NK-92 (cell line): ENCODE data around the gene SFTPD.
"Not testable (repeated sequence)": the region's sequence is repeated elsewhere in the genome, so short reads cannot be mapped to it uniquely, and the experiment has no call there.

Source experiments
- DNase-seq: peaks from one replicate; lab custom pipeline; 2025; ENCODE audit not compliant: unreplicated experiment; lab: John Stamatoyannopoulos, UW

Gene SFTPD

DNA sequence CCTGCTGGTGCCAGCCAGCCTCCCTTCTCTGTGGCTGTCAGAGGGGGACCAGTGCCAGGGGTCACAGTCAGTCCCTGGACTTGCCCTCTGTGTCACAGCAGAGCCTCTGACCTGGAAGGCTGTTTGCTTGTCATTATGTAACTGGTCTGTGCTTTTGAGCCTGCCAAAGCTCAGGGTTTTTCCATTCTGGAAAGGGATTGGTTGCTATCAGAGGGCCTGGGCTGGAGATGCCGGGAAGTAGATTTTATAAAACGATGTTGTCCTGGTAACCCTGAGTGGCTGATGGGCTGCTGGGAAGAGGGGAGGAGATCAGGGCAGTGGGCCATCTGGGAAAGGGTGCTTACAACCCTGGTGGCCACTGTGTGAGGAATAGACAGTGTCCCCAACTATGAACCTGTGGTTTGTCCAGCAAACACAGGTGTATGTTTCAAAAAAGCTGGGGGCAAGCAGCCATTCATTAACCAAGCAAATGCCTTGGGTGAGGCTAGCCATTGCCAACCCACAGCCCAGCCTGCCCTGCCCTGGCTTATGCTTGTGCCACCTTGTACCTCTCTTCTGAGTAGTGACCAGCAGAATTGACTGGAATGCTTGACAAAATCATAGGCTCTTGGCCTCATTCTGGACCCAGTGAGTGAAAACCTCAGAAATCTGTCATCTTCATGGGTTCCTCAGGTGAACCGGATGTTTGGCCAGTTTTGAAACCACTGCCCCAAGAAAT, 21.6 kb downstream of the SFTPD start:
- no peak for DNase-seq

DNA sequence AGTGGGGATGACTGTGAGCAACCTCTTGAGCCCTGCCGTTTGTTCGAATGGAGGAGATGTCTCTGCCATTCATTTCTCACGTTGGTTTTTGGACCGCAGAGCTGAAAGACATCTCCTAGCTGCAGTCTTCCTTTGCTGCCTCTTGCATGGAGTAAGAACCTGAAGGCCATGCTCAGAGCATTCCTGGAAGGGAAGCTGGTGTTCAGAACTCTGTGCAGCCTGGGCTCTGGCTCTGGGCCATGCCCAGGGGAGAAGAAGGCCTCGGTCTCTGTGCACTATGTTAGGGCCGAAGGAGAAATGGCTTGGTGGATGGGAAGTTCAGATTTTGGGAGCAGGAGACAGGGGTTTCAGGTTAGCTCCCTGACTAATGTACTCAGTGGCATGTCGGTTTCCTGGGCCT, 22.9 kb downstream of the SFTPD start:
- DNase-seq: no peak

DNA sequence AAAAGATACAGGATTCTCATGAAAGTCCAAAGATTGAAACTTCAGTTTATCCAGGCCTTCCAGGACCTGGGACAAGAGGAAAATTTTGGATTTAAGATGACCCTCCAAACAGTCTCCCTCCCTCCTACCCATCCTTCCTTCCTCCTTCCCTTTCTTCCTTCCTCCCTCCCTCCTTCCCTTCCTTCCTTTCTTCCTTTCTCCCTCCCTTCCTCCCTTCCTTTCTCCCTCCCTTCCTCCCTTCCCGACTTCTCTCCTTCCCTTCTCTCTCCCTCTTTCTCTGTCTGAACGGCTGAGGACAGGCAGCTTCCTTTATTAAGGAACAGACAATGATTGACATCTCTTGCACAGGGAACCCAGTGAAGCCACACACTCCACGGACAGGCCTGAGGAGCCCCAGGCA, 23.3 kb downstream of the SFTPD start:
- no peak for DNase-seq

DNA sequence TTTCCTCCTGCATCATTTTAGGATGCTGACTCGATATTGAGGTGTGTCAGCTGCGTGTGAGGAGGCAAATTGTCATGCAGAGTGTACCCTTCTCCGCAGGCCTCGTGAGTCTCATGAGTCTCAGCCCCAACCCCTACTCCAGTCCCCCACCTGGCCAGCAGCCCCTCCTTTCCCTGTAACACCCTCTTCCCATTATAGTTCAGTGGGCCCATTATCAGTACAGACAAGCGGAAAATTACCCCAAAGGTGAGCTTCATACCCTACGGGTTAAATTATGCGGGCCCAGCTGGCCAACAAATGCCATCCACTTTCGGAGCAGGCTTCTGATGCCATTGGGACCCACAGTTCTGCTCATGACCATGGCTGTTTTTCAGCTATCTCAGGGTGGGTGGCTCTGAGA, 25.2 kb downstream of the SFTPD start:
- no peak for DNase-seq

DNA sequence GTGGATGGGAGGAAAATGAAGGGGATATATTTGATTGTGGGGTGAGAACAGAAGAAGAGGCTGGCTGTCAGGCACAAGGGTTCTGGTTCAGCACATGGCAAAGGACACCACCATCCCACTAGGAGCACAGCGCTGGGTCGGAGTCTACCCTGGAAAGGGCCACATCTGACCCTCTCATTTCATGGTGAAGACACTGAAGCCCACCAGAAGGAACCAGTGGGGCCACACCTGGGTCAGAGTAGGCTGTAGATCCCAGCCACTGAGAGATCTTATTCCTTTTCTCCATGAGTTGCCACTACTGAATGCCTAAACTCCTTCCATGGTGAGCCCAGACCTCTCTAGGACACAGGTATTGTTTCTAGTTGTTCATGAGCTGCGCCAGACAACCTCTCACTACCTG, 25.8 kb downstream of the SFTPD start:
- DNase-seq: no peak

DNA sequence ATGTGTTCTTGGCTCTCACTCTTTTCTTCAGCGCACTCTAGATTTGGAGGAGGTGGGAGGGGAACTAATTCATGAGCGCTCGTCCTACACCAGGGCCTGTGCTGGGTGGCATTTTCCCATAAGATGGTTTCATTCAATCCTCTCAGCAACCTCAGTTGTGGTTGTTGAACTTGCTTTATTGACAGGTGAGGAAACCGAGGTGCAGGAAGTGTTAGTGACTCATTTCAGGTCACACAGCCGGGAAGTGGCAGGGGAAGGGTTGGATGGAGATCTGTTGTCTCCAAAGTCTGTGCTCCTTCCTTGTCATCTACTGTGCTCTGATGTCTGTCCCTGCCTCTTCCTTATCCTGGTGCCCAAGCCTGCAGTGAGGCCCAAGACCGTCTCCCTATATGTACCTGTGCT, 26.9 kb downstream of the SFTPD start:
- DNase-seq: not testable (repeated sequence)

DNA sequence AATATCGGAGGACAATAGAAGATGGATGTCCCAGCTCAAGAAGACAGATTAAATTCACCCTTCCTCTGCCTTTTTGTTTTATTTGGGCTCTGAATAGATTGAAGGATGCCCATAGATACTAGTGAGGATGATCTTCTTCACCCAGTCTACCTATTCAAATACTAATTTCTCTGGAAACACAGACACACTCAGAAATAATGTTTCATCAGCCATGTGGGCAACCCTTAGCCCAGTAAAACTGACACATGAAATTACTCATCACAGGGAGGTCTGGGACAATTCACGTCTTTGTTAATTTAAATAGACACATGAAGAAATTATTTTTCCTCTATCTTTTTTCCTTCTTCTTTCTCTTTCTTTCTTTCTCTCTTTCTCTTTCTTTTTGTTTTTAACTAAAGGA, 33.1 kb downstream of the SFTPD start:
- DNase-seq: not testable (repeated sequence)

DNA sequence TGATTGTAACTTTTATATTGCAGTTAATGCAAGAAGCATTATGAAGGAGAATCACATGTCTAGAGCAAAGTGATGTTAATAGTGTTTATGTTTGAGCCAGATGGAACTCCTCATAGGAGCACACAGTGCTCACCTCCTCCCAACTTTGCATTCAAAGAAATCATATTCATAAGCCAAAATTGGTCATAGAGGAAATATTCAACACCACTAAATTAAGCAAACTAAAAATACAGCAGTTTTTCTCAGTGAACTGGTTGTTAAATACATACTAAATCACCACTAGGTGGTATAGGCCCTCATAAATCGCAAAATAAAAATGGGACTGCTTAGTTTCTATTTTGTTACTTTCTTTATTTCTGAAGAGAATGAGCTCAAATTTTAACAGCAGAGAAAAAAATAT, 34.4 kb downstream of the SFTPD start:
- not testable (repeated sequence) for DNase-seq

DNA sequence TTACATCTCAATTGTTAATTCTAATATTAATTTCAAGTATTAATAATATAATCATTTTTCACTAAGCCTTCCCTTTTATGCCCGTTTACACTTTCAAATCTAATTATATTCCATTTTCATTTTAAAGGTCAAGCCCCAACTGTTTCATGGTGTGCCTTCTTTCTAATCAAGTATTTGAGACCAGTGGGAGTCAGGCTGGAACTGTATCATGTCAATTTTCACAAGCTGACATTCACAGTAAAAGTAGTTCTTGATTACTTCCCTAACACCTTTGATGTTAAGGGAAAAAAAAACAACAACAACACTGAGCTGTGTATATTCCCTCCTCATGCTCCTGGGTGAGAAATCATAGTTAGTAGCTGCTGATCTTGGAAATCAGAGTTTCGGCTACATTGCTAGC, 38.1 kb downstream of the SFTPD start:
- no peak for DNase-seq

DNA sequence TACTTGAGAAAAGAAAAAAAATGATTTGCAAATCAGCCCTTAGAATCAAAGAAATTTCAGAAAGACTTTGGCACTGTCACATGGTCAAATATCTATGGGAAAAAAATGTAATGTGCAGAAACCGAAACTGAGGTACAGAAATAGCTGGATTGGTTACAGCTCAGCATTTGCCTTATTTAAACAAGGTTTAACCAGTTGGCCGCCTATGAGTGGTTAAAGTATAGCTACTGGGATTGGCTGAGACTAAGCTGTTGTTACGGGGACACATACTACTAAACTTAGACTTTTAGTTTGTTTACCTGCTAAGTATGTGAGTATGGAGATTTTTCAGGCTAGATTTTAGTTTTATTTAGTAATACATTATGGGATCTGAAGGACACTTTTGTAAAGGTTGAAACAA, 38.6 kb downstream of the SFTPD start:
- no peak for DNase-seq

DNA sequence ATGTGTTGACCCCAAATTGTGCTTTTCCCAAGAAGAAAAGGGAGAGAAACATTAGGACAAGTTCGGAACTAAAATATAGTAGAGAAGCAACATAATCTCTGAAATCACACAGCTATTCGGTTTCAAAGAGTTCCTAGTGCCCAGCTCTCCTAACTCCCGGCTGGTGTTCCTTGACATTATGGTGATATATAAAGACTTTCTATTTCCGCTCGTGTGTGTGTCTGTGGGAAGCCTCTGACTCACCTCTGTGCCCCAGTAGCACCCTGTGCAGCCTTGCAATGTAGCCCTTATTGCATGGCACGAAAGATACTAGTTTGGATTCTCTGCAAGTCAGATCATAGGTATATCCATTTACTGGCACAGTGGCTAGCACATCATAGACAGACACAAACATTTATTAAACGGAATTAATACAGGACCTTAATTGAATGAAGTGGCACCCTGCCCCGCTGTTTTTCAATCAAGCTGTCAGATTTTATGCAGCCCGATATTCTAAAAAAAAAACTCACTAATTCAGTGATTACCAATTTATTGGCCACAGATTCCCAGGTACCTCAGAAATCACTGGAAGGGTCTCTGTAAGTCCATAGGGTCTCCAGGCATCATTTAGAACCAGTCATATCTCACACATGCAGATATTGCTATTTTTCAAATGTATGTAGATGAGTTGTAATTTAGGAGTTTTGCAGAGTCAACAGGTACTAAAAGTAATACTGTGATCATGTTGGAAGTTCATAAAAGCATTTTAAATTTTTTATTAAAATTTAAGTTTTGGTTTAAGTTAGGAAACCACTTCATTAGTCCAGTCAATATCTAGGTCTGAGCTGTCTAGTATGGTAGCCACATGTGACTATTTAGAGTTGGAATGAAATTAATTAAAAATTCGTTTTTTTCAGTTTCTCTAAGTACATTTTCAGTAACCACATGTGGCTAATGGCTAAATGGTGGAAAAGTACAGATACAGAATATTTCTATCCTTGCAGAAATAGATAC, 43.3 kb downstream of the SFTPD start:
- DNase-seq: no peak

DNA sequence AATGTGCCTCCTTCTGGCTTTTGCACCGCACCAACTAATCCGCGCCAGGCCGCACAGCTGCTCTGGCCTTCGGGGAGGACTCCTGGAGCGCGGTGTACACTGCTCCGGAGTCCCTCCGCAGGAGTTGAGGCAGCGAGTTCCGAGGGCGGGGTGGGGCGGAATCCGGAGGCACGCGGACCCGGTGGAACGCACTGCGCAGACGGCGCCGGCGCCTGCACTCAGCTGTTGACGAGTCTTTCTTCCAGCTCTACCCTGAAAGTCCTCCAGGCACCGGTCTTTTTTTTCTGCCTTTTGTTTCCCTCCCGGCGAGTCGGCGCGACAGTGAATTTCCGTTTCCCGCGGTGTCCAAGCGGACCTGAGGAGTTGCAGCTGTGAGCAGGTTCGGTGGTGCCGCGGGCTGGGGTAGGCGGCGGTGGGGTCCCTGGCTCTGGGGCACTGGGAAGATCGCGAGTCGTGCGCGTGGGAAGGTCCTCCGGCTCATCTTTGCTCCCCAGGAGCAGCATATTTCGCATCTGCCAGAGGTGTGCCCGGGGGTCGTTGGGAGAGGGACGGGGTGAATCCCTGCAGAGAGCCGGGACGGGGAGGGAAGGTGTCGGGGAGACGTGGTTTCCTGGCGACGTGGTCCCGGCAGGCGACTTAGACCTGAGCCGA, 44.1 kb downstream of the SFTPD start:
- no peak for DNase-seq

DNA sequence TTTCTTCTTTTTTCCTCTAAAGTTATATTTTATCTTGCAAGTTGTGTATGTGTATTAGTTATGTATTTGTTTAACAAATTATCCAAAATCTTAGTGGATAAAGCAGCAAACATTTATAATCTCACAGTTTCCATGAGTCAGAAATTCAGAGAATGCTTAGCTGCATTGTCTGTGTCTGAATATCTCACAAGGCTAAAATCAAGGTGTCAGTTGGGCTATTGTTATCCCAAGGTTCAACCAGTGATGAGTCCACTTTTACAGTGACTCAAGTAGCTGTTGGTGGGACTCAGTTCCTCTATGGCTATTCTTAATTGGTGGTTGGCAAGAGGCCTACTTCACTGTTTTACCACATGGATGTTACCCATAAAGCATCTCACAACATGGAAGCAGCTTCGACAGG, 47.3 kb downstream of the SFTPD start:
- not testable (repeated sequence) for DNase-seq

DNA sequence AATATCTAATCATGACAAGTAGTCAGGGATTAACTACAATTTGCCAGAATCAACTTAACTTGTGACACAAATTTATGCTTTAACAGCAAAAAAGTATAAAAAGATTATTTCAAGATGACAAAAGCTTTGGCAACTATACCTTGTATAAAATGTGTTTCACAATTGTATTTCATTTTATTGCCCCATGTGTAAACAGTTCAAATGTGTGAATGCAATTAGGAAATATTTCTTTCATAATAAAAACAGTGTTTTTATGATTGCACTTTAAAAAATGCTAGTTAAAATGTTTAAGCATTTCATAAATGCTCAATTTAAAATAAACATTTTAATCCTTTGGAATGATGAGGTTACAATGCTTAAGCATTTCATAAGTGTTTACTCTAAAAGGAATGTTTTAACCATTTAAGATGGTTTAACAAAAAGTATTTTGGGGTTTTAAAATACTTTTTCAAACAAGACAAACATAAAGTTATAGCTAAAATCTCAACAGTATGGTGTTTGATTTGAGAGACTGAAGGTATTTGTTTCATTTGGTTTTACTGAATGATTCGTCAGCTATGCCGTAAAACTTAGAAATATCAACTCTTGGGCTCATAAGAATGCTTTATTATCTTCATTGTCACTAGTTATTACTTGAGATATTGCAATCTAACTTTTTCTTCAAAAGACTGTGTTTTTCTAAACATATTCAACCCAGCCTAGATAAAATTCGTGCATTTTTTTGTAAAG, 50.1 kb downstream of the SFTPD start:
- DNase-seq: no peak

DNA sequence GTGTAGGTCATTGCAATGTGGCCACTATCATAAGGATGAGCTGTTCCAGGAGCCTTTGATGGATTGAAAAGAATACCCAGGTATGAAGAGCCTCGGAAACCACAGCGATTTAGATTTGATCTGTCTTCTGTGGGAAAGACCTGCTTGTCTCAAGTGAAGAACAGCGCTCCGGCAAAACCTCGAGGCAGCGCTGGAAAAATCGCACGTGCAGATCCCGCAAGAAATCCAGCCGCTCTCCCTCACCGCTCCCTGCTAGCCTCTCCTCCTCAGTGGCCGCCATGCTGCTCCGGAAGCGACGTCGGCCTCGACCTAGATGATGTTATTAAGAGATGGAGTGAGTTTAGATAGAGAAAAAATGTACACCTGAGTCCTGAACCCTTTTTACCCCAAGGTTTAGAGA, 56.0 kb downstream of the SFTPD start:
- not testable (repeated sequence) for DNase-seq

DNA sequence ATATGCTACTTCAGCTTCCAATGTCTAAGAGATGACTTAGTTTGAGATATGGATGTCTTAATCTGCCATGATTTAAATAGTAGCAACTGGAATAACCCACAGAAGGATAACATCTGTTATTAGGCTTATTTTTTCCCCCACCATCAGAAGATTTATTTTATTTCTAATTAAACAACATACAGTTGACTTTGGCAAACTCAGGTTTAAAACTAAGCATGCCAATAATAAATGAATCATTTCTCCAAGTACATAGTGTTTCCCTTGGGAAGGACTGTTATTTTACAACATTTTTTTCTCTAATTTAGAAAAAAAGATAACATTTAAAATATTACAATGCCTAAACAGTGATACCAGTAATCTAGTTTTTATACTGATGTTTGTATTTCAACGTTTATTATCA, 58.4 kb downstream of the SFTPD start:
- no peak for DNase-seq

DNA sequence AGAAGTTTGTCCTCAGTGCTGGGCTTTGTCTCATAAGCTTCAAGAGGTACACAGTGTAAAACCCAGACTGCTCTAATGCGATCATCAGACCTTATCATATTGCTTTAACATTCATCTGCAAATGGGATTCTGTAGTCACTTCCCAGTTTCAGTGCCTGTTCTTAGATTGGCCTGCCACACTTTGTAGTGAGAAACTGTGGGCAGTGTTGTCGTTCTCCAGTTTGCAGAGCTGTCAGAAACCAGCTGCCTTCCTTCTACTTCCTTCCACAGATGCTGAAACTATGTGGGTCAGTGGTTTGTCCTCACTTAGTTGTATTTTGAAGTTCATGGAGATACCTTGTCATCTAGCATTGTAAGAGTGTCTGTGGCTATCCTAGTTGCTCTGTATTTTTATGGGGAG, 59.9 kb downstream of the SFTPD start:
- not testable (repeated sequence) for DNase-seq
